K562 (cell line): ENCODE data around the gene TMEM217. TPM values are rescaled to one million over a fixed set of nuclear protein-coding genes. Genes with fewer than 3 reads are reported as not detected.

Experiments
- BCLAF1 ChIP-seq, 2 experiments: fragments of 450-650 bp in 1 of 2; IDR thresholded peaks; 2 replicates each; pipeline ENCODE4 v1.6.1; 2011 to 2017; ENCODE audit warnings: low read depth in 2 of 2, antibody characterized with exemption in 1 of 2, borderline replicate concordance in 1 of 2, low read length in 1 of 2, mild to moderate bottlenecking in 1 of 2, mixed read lengths in 1 of 2; ENCODE audit not compliant: control insufficient read depth in 1 of 2
- BHLHE40 ChIP-seq: IDR thresholded peaks from 2 replicates; pipeline ENCODE4 v1.6.1; 2011; ENCODE audit warnings: low read length, improper control_type of control experiment
- CAMTA2 ChIP-seq: fragments of 250-450 bp; sonication (Bioruptor Pico); conservative IDR thresholded peaks from 2 replicates; pipeline ENCODE4 v1.5.1; 2022
- HNRNPH1 ChIP-seq: fragments of 200-400 bp; formaldehyde crosslinking; optimal IDR thresholded peaks from 2 replicates; pipeline ENCODE3; 2017; ENCODE audit warnings: low read depth, mild to moderate bottlenecking, low read length, moderate library complexity
- KAT7 ChIP-seq: sonication (generic); formaldehyde crosslinking; IDR thresholded peaks from 2 replicates; pipeline ENCODE4 v1.8.0; 2022; ENCODE audit warnings: missing genetic modification reagents, mild to moderate bottlenecking, borderline replicate concordance
- KAT8 ChIP-seq: fragments of 450-650 bp; IDR thresholded peaks from 2 replicates; pipeline ENCODE4 v1.6.1; 2016; ENCODE audit warnings: low read depth, mild to moderate bottlenecking
- MED1 ChIP-seq: sonication (generic); formaldehyde crosslinking; IDR thresholded peaks from 2 replicates; pipeline ENCODE4 v1.8.1; 2023; ENCODE audit warnings: missing genetic modification reagents, borderline replicate concordance
- MTF1 ChIP-seq: fragments of 250-450 bp; sonication (Bioruptor Pico); IDR thresholded peaks from 2 replicates; pipeline ENCODE4 v1.9.0; 2021; ENCODE audit warnings: moderate library complexity, mild to moderate bottlenecking, inconsistent platforms, borderline replicate concordance
- NFE2 ChIP-seq: IDR thresholded peaks from 2 replicates; pipeline ENCODE4 v1.6.1; 2014; ENCODE audit warnings: antibody characterized with exemption, low read depth
- PCBP1 ChIP-seq: fragments of 200-400 bp; formaldehyde crosslinking; IDR thresholded peaks from 2 replicates; pipeline ENCODE4 v1.6.1; 2018; ENCODE audit warnings: mild to moderate bottlenecking, low read depth, low read length; ENCODE audit not compliant: poor library complexity, severe bottlenecking
- POLR2AphosphoS5 ChIP-seq: IDR thresholded peaks from 2 replicates; pipeline ENCODE4 v1.6.1; 2011; ENCODE audit warnings: mild to moderate bottlenecking, low read depth, low read length, moderate library complexity; ENCODE audit not compliant: control insufficient read depth, insufficient read depth
- POLR2G ChIP-seq: fragments of 200-400 bp; formaldehyde crosslinking; IDR thresholded peaks from 2 replicates; pipeline ENCODE4 v1.6.1; 2017; ENCODE audit warnings: low read depth, mild to moderate bottlenecking, antibody characterized with exemption, low read length, moderate library complexity
- RNF2 ChIP-seq: sonication (generic); IDR thresholded peaks from 2 replicates; pipeline ENCODE4 v1.6.1; 2016
- SAFB ChIP-seq: fragments of 200-400 bp; formaldehyde crosslinking; IDR thresholded peaks from 2 replicates; pipeline ENCODE4 v1.6.1; 2017; ENCODE audit warnings: low read depth, low read length, borderline replicate concordance
- SIN3A ChIP-seq, 2 experiments: fragments of 150-350 bp in 1 of 2; IDR thresholded peaks; 2 replicates each; pipeline ENCODE4 v1.6.1; 2011 to 2016; ENCODE audit warnings: borderline replicate concordance in 2 of 2, low read depth in 2 of 2, low read length in 2 of 2, mild to moderate bottlenecking in 2 of 2, moderate library complexity in 2 of 2; ENCODE audit not compliant: control insufficient read depth in 1 of 2
- SMAD3 ChIP-seq: fragments of 450-650 bp; formaldehyde crosslinking; conservative IDR thresholded peaks from 2 replicates; pipeline ENCODE4 v1.4.0; 2020; ENCODE audit warnings: mild to moderate bottlenecking
- STAT5B ChIP-seq: fragments of 250-450 bp; sonication (Bioruptor Pico); IDR thresholded peaks from 2 replicates; pipeline ENCODE4 v1.8.0; 2021; ENCODE audit warnings: mild to moderate bottlenecking, inconsistent platforms
- ZNF280B ChIP-seq: fragments of 250-450 bp; sonication (Bioruptor Pico); IDR thresholded peaks from 2 replicates; pipeline ENCODE4 v1.5.1; 2021; ENCODE audit warnings: mild to moderate bottlenecking
- ZNF347 ChIP-seq: fragments of 450-650 bp; formaldehyde crosslinking; IDR thresholded peaks from 2 replicates; pipeline ENCODE4 v1.4.0; 2020; ENCODE audit warnings: low read depth, mild to moderate bottlenecking, moderate library complexity
- ZNF444 ChIP-seq: fragments of 250-450 bp; sonication (Bioruptor Pico); IDR thresholded peaks from 2 replicates; pipeline ENCODE4 v1.4.0; 2020; ENCODE audit warnings: mild to moderate bottlenecking, moderate library complexity
- polyA plus RNA-seq, 8 experiments: library from polyadenylated mRNA; depleted of rRNA in 4 of 8; stranded (reverse) in 5 of 8; unstranded in 3 of 8; fragments of >200 nt; fragmentation: Nextera tagmentation in 2 of 8; fragmentation: Illumina TruSeq in 1 of 8; extraction: Ambion mirVana in 2 of 8; extraction: Trizol in 1 of 8; gene quantifications; 2 replicates each; pipeline versions ENCODE4 v1.2.1 to v1.2.3, GENCODE V29; 2011 to 2014; ENCODE audit warnings: inconsistent platforms in 1 of 8, missing spikeins in 1 of 8
- total RNA-seq, 7 experiments: library from RNA; depleted of rRNA in 6 of 7; stranded (reverse); fragments of >200 nt in 6 of 7; fragmentation: Illumina TruSeq in 2 of 7; extraction: Trizol in 2 of 7; gene quantifications; 2 replicates each; pipeline versions ENCODE4 v1.2.1 to v1.2.3, GENCODE V29; 2011 to 2021; ENCODE audit warnings: low replicate concordance in 1 of 7
- TF ChIP-seq, protein P1 (sequence below): sonication (generic); formaldehyde crosslinking; IDR thresholded peaks from 2 replicates; pipeline ENCODE4 v1.8.1; 2023; ENCODE audit warnings: mild to moderate bottlenecking, missing genetic modification reagents

TMEM217 gene
- total and polyA plus RNA-seq, 9 of the 15 experiments (the other 6 are each of a cell fraction or from before 2014, with no cell fraction given) = 1.3 to 8.0 (median 1.9) TPM

DNA sequence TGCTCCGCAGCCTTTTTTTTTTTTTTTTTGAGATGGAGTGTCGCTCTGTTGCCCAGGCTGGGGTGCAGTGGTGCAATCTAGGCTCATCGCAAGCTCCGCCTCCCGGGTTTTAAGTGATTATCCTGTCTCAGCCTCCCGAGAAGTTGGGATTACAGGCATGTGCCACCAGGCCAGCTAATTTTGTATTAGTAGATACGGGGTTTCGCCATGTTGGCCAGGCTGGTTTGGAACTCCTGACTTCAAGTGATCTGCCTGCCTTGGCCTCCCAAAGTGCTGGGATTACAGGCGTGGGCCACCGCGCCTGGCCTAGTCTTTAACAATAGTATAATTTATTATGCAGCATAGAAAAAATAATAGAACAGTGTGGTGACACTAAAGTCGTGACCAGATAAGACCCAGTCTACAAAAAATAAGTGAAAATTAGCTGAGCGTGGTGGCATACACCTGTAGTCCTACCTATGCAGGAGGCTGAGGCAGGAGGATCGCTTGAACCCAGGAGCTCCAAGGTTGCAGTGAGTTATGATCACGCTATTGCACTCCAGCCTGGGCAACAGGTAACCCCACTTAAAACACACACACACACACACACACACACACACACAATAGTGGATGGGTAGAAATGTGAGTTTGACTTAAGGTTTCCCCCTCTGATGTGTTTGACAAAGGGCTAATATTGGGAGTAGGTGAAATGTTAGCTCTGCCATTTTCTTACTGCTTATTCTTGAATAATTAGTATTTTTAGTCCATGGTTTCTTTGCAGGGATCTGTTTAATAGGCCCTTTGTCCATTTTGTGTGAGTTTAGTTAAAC lies 81.5 kb downstream of the TMEM217 start (continued):
- TF ChIP-seq POLR2G (peak; percentile 63), ZNF347 (no peak; the same call in 1 of the 2 replicates), NFE2 (no peak), CAMTA2 (CRISPR knock-in tag) (peak; percentile 90; the same call in 1 of the 2 replicates), SAFB (no peak), STAT5B (CRISPR knock-in tag) (no peak), POLR2AphosphoS5 (no peak; the same call in 1 of the 2 replicates), PCBP1 (no peak), MED1 (CRISPR knock-in tag) (no peak), RNF2 (no peak; the same call in 1 of the 2 replicates), ZNF280B (no peak; the same call in 1 of the 2 replicates), BHLHE40 (peak; percentile 80), ZNF444 (CRISPR knock-in tag) (no peak), MTF1 (no peak), KAT8 (no peak), SIN3A (IDR thresholded peaks at IDR 0.05; ENCODE audit: borderline replicate concordance in 2 of 2, control insufficient read depth in 1 of 2, low read depth in 2 of 2, low read length in 2 of 2) (no peak; a peak in 1 of 4 replicates), SMAD3 (CRISPR knock-in tag) (no peak), KAT7 (CRISPR knock-in tag) (no peak), BCLAF1 (IDR thresholded peaks at IDR 0.05; ENCODE audit: borderline replicate concordance in 1 of 2, control insufficient read depth in 1 of 2, low read depth in 2 of 2, low read length in 1 of 2) (no peak), HNRNPH1 (no peak)
- TF ChIP-seq, protein P1, sequence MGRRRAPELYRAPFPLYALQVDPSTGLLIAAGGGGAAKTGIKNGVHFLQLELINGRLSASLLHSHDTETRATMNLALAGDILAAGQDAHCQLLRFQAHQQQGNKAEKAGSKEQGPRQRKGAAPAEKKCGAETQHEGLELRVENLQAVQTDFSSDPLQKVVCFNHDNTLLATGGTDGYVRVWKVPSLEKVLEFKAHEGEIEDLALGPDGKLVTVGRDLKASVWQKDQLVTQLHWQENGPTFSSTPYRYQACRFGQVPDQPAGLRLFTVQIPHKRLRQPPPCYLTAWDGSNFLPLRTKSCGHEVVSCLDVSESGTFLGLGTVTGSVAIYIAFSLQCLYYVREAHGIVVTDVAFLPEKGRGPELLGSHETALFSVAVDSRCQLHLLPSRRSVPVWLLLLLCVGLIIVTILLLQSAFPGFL (CRISPR knock-in tag) = no peak
